T-cell (primary cell): ENCODE data around the gene PAMR1. TPM values are rescaled to one million over a fixed set of nuclear protein-coding genes. Genes with fewer than 3 reads are reported as not detected.

Source experiments
- ATAC-seq, 4 experiments: fragments of 200-7000 bp in 3 of 4; fragments of 150-1000 bp in 1 of 4; cut with Tn5 transposase; replicated peaks in 1 of 4; 1 replicate in 3 of 4; 2 replicates in 1 of 4; pipeline ENCODE4 v1.10.0; 2021; ENCODE audit warnings: moderate library complexity in 3 of 4, mild to moderate bottlenecking in 2 of 4, moderate number of reproducible peaks in 1 of 4
- CTCF ChIA-PET, 2 donors: fragments of 300-600 bp; sonication (Branson Sonifier 250); formaldehyde crosslinking; loops; one replicate each; lab custom pipeline; 2022; ENCODE audit warnings: antibody characterized with exemption in 2 of 2; lab: Charles Lee
- POLR2A ChIA-PET, 2 donors: fragments of 300-600 bp; sonication (Branson Sonifier 250); formaldehyde crosslinking; loops; one replicate each; lab custom pipeline; 2022; ENCODE audit warnings: antibody characterized with exemption in 2 of 2; lab: Charles Lee
- DNase-seq, 35 experiments: peaks; one replicate each; pipeline versions ENCODE4 v3.0.0 to v3.0.0-alpha.2; 2013 to 2023
- H3K27ac ChIP-seq: one replicate; pipeline ENCODE4 v1.5.1; 2013; ENCODE audit warnings: low read length
- H3K27me3 ChIP-seq, 2 experiments: replicated peaks in 1 of 2; 1 replicate in 1 of 2; 2 replicates in 1 of 2; pipeline versions ENCODE4 v1.6.1 to v1.7.0; 2013; ENCODE audit warnings: low read length in 1 of 2, mixed read lengths in 1 of 2; ENCODE audit not compliant: control insufficient read depth in 2 of 2, insufficient read depth in 2 of 2; ENCODE audit errors: extremely low read depth in 1 of 2
- H3K36me3 ChIP-seq, 2 donors: 1 replicate in 1 of 2; 2 replicates in 1 of 2; pipeline versions ENCODE4 v1.6.1 to v1.7.0; 2013; ENCODE audit warnings: low read length in 1 of 2; ENCODE audit not compliant: control insufficient read depth in 2 of 2, insufficient read depth in 1 of 2; ENCODE audit errors: extremely low read depth in 1 of 2
- H3K4me1 ChIP-seq, 2 experiments: 1 replicate in 1 of 2; 2 replicates in 1 of 2; pipeline versions ENCODE4 v1.6.1 to v1.7.0; 2013; ENCODE audit warnings: low read length in 2 of 2, mixed read lengths in 1 of 2; ENCODE audit not compliant: insufficient read depth in 2 of 2, control insufficient read depth in 1 of 2; ENCODE audit errors: extremely low read depth in 1 of 2
- H3K4me3 ChIP-seq, 2 donors: 1 replicate in 1 of 2; 2 replicates in 1 of 2; pipeline versions ENCODE4 v1.5.1 to v1.7.0; 2013; ENCODE audit warnings: mild to moderate bottlenecking in 2 of 2, low read length in 1 of 2, moderate library complexity in 1 of 2; ENCODE audit not compliant: control insufficient read depth in 1 of 2; ENCODE audit errors: extremely low read depth in 1 of 2
- H3K9me3 ChIP-seq: 2 replicates; pipeline ENCODE4 v1.7.0; 2013
- H3K27ac Mint-ChIP-seq, 2 donors: one replicate each; pipeline ENCODE4 v1.8.0; 2020 to 2021; ENCODE audit warnings: mild to moderate bottlenecking in 2 of 2, mixed read lengths in 2 of 2
- H3K27me3 Mint-ChIP-seq, 2 donors: one replicate each; pipeline ENCODE4 v1.8.0; 2021 to 2022; ENCODE audit warnings: mixed read lengths in 2 of 2
- H3K36me3 Mint-ChIP-seq: one replicate; pipeline ENCODE4 v1.8.0; 2021; ENCODE audit warnings: mixed read lengths
- H3K4me1 Mint-ChIP-seq, 3 donors: one replicate each; pipeline ENCODE4 v1.8.0; 2020 to 2022; ENCODE audit warnings: mixed read lengths in 3 of 3, mild to moderate bottlenecking in 1 of 3
- H3K4me3 Mint-ChIP-seq, 3 donors: one replicate each; pipeline ENCODE4 v1.8.0; 2020 to 2022; ENCODE audit warnings: mild to moderate bottlenecking in 3 of 3, mixed read lengths in 3 of 3, moderate library complexity in 3 of 3
- H3K9me3 Mint-ChIP-seq, 3 donors: one replicate each; pipeline ENCODE4 v1.8.0; 2020 to 2022; ENCODE audit warnings: mixed read lengths in 3 of 3
- WGBS: methylation state at CpG from one replicate; pipeline ENCODE4 v1.1.5; 2013; ENCODE audit warnings: missing lambda C conversion rate; ENCODE audit not compliant: insufficient coverage; 5-methylcytosine and 5-hydroxymethylcytosine counted together
- total RNA-seq, 35 experiments: library from RNA in 6 of 35; stranded (reverse) in 6 of 35; fragments of 120-200 nt in 1 of 35; gene quantifications; one replicate each; pipeline versions ENCODE4 v1.2.1 to v1.2.4 and lab custom pipeline; 2013 to 2026

PAMR1 gene
- total RNA-seq, 5 donors from 2014 or later (not counting 1 experiment from before 2014, with no cell fraction given) = 0.20 TPM; not detected in 4

DNA sequence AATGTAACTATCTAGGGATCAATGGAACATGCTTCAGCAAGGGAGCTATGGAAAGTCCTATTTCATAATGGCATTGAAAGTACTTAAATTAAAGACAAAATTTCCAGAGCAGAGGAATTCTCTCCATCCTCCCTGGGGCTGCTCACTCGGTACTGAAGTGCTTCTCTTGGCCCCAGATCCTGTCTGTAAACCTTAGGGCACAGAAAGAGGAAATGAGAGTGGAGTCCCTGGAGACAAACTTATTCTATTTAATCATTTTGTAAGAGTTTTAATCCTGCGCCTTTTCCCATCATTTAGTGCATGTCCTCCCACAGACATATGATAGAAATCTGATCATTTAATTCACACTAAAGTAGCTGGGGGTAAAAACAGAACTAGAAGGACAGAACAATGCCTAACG is 20.9 kb upstream of the PAMR1 start:
- no peaks in the 10 kb centered on the region for H3K4me1 ChIP-seq
- Mint-ChIP-seq H3K4me3 (no peak overlapping the region), H3K36me3 (no peaks in the 10 kb centered on the region), H3K4me1 (no peaks in the 10 kb centered on the region), H3K9me3 (no peaks in the 10 kb centered on the region), H3K27me3 (peaks cover 14 to 31% of the 10 kb centered on the region in 2 donors), H3K27ac (no peak overlapping the region)
- H3K9me3 ChIP-seq = no peaks in the 10 kb centered on the region
- DNase-seq (no peak), ATAC-seq (no peak)
- ChIA-PET CTCF (no interaction called here), POLR2A (interaction anchor here in 1 of 2 donors (0.6 kb wide), 1 partner anchor 241 kb away, joined by 3 read pairs; no protein-coding TSS in a partner anchor)
- H3K4me3 ChIP-seq = no peak overlapping the region
- no CpG with 5 or more reads among the region's 3 CpGs for WGBS
- peaks cover 0 to 6% of the 10 kb centered on the region in 2 experiments for H3K27me3 ChIP-seq
- no peak overlapping the region for H3K27ac ChIP-seq
- no peaks in the 10 kb centered on the region for H3K36me3 ChIP-seq

DNA sequence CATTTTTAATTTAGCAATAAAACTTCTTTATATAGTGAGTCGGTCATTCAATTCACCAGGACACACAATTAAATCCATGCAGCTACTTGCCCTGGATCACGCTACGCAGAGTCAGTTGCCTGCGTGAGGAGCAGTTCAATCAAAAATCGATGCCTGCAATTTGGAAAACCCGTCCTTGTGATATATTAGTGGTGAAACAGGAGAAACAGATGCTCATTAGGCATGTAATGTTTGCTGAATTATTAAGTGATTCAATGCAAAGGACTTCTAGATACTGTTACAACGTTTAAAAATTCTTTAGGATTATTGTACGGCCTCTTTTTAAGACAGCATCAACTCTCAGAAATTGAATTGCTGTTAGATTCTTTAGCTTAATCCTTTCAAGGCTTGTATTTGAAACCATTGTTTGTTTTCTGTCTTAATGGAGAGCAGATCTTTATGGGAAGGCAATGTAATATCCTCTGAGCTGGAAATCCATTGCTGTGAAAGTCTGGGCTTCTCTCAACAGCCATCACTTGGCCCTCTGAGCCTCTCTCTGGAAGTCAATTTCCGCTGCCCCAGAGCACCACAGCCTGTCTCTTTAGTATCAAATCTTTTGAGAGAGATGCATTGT is 20.1 kb upstream of the PAMR1 start:
- ChIA-PET CTCF (no interaction called here), POLR2A (no interaction called here)
- Histone ChIP-seq H3K4me1 (no peaks in the 10 kb centered on the region), H3K4me3 (no peak overlapping the region), H3K9me3 (no peaks in the 10 kb centered on the region), H3K27me3 (peaks cover 0 to 4% of the 10 kb centered on the region in 2 experiments), H3K36me3 (no peaks in the 10 kb centered on the region), H3K27ac (no peak overlapping the region)
- Mint-ChIP-seq H3K27me3 (peaks cover 12 to 27% of the 10 kb centered on the region in 2 donors), H3K27ac (no peak overlapping the region), H3K9me3 (no peaks in the 10 kb centered on the region), H3K4me1 (no peaks in the 10 kb centered on the region), H3K36me3 (no peaks in the 10 kb centered on the region), H3K4me3 (no peak overlapping the region)
- WGBS = 100% methylated on average over 1 of the region's 9 CpGs
- no peak for ATAC-seq
- DNase-seq = no peak

DNA sequence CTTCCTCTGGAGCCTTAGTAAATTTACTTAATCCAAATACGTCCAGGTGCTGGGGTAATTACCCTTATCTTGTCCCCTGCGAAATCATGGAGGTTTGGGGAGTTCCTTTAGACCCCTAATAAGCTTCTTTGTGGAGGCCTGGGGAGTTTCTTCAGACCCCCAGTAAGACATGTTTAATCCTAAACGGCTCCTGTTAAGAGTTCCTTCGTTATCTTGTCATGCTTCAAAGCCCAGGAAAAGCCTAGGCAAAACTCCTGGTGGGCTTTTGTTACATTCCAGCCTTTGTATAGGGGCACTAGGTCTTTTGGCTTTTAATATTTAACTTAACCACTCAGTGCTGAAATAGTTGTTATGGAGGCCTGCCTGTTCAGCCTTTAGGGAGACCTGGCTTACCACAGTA is 18.1 kb upstream of the PAMR1 start:
- H3K27me3 ChIP-seq = peaks cover 0 to 2% of the 10 kb centered on the region in 2 experiments
- H3K27me3 Mint-ChIP-seq = peaks cover 7 to 21% of the 10 kb centered on the region in 2 donors
- H3K36me3 ChIP-seq = no peaks in the 10 kb centered on the region
- ATAC-seq (no peak), DNase-seq (no peak)
- no peaks in the 10 kb centered on the region for H3K4me1 ChIP-seq
- H3K36me3 Mint-ChIP-seq = no peaks in the 10 kb centered on the region
- POLR2A ChIA-PET = no interaction called here
- no peaks in the 10 kb centered on the region for H3K9me3 Mint-ChIP-seq
- H3K4me1 Mint-ChIP-seq = no peaks in the 10 kb centered on the region
- no peak overlapping the region for H3K4me3 Mint-ChIP-seq
- H3K9me3 ChIP-seq = no peaks in the 10 kb centered on the region
- no peak overlapping the region for H3K4me3 ChIP-seq
- CTCF ChIA-PET = no interaction called here
- no peak overlapping the region for H3K27ac ChIP-seq
- no peak overlapping the region for H3K27ac Mint-ChIP-seq
- no CpG with 5 or more reads among the region's 4 CpGs for WGBS

DNA sequence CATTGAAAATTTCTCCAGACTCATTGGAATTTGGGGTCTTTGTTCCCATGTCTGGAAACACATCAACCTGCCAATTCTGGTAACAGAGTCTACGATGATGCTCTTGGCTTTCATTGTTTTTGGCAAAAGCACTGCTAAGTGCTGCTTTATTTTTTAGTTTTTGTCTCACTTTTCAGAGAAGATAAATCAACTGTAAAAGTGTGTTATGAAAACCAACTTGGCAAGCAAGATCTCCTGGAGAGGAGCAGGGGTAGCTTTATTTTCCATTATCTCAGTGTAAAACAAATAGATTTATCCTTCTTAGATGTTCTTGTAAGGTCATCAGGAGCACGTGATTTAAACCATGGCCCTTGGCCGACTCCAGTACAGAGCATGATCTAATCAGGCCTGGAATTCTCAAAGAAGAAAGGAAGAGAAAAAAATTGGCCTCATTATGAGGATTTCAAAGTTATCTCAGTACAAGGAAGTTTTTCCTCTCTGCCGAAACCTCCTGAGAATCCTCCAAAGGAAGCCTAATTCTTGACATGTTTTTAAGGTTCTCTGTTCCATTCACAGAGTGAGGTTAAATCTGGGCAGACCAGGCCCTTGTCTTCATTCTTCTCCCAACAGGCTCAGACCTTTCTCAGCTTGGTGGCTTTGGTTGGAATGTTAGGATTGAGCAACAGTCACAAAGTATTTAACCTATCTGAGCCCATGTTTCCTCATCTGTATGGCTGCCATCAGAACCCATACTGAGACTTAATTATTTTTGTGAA is 16.4 kb upstream of the PAMR1 start:
- ChIA-PET POLR2A (no interaction called here), CTCF (no interaction called here)
- 40% methylated on average over 1 of the region's 4 CpGs for WGBS
- H3K27ac Mint-ChIP-seq = no peak overlapping the region
- Histone ChIP-seq H3K27ac (no peak overlapping the region), H3K4me3 (no peak overlapping the region), H3K27me3 (peaks cover 0 to 7% of the 10 kb centered on the region in 2 experiments), H3K9me3 (no peaks in the 10 kb centered on the region), H3K4me1 (no peaks in the 10 kb centered on the region), H3K36me3 (no peaks in the 10 kb centered on the region)
- DNase-seq (no peak), ATAC-seq (no peak)
- H3K9me3 Mint-ChIP-seq = no peaks in the 10 kb centered on the region
- no peaks in the 10 kb centered on the region for H3K36me3 Mint-ChIP-seq
- no peaks in the 10 kb centered on the region for H3K4me1 Mint-ChIP-seq
- no peak overlapping the region for H3K4me3 Mint-ChIP-seq
- peaks cover 12 to 13% of the 10 kb centered on the region in 2 donors for H3K27me3 Mint-ChIP-seq

DNA sequence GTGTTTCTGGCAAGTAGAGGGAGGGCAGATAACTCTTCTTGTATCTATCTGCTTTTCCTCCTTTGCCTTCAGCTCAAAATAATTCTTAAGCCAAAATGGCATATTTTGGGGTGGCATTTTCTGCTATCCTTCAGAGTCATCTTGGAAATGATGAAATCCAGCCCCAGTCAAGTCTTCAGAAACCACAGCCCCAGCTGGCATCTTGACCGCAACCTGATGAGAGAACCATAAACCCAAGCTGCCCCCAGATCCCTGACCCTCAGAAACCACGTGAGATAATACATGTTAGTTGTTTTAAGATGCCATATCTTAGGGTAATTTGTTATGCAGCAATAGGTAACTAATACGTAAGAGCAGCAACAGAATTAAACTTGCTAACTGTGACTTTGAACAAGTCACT is 15.1 kb upstream of the PAMR1 start:
- Mint-ChIP-seq H3K27ac (no peak overlapping the region), H3K27me3 (peaks cover 12 to 14% of the 10 kb centered on the region in 2 donors), H3K4me1 (no peaks in the 10 kb centered on the region), H3K9me3 (no peaks in the 10 kb centered on the region), H3K4me3 (no peak overlapping the region), H3K36me3 (no peaks in the 10 kb centered on the region)
- ChIA-PET CTCF (interaction anchor here in 1 of 2 donors (0.6 kb wide), 1 partner anchor 436 kb away, joined by 4 read pairs; no protein-coding TSS in a partner anchor), POLR2A (no interaction called here)
- H3K9me3 ChIP-seq = no peaks in the 10 kb centered on the region
- H3K27ac ChIP-seq = no peak overlapping the region
- WGBS = no CpG with 5 or more reads among the region's 3 CpGs
- H3K27me3 ChIP-seq = peaks cover 0 to 7% of the 10 kb centered on the region in 2 experiments
- no peak for ATAC-seq
- DNase-seq = no peak
- no peak overlapping the region for H3K4me3 ChIP-seq
- no peaks in the 10 kb centered on the region for H3K36me3 ChIP-seq
- H3K4me1 ChIP-seq = no peaks in the 10 kb centered on the region

DNA sequence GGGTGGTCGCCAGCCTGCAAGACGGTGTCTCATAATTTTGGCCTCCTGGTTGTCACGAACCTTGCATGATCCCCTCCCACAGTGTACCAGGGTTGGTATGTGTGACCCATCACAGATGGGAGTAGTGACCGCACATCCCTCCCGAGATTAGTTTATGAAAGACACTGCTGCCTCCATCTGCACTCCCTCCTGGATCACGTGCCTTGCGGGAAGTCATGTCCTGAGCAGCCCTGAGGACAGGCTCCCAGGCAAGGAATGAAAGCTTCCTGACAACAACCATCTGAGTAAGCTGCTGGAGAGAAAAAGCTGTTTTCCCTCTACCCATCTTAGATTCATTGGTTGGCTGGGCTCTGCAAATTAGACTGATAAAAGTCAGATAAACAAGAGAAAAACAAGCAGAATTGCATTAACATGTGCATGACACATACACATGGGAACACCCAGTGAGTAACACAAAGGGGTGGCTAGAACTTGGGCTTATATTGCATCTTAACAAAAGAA is 14.4 kb upstream of the PAMR1 start:
- CTCF ChIA-PET = no interaction called here
- peaks cover 14 to 17% of the 10 kb centered on the region in 2 donors for H3K27me3 Mint-ChIP-seq
- H3K27ac ChIP-seq = no peak overlapping the region
- H3K9me3 Mint-ChIP-seq = no peaks in the 10 kb centered on the region
- H3K27ac Mint-ChIP-seq = no peak overlapping the region
- ATAC-seq (no peak), DNase-seq (no peak)
- no peaks in the 10 kb centered on the region for H3K36me3 ChIP-seq
- H3K36me3 Mint-ChIP-seq = no peaks in the 10 kb centered on the region
- H3K4me1 Mint-ChIP-seq = no peaks in the 10 kb centered on the region
- no peaks in the 10 kb centered on the region for H3K4me1 ChIP-seq
- H3K9me3 ChIP-seq = no peaks in the 10 kb centered on the region
- POLR2A ChIA-PET = no interaction called here
- peaks cover 0 to 7% of the 10 kb centered on the region in 2 experiments for H3K27me3 ChIP-seq
- no peak overlapping the region for H3K4me3 ChIP-seq
- no peak overlapping the region for H3K4me3 Mint-ChIP-seq
- 90% methylated on average over 5 of the region's 7 CpGs for WGBS
